Measurements from ENCODE around the gene PDE4D.

DNA sequence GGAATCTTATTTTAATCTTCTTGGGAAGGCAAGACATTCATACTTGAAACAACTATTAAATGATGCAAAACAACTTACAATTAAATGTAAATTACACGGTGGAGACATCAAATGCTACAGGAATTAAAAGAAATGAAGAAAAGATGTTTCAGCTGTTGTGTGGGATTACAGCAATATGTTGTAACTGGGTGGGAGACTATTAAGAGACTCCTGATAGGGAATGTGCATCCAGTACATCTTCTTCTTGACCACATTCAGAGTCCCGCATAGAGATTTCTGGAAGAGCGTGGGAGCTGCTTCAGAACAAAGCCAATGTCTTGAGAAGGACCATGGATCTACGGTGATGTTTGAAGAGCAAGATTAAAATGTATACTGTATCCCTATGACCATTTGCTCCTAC is 199.1 kb downstream of the PDE4D start:
- TF ChIP-seq POLR2AphosphoS5 (IDR thresholded peaks at IDR 0.05; ENCODE audit: low read depth, low read length), result no peak
- no peak for TF ChIP-seq POLR2A (IDR thresholded peaks at IDR 0.05; ENCODE audit: low read depth, low read length)
